Neutrophil (primary cell): Measurements from ENCODE around the gene NPFF.

Source experiments
- H3K27ac ChIP-seq: fragments of 200-600 bp; sonication (generic); 2 replicates; pipeline ENCODE4 v1.5.1; 2016; ENCODE audit warnings: mild to moderate bottlenecking, moderate library complexity
- H3K27me3 ChIP-seq: fragments of 200-600 bp; sonication (generic); 2 replicates; pipeline ENCODE4 v1.6.0; 2016; ENCODE audit warnings: mild to moderate bottlenecking
- H3K36me3 ChIP-seq: fragments of 200-600 bp; sonication (generic); 2 replicates; pipeline ENCODE4 v1.5.1; 2017
- H3K4me1 ChIP-seq, 2 experiments: fragments of 200-600 bp in 1 of 2; sonication (generic) in 1 of 2; 1 replicate in 1 of 2; 2 replicates in 1 of 2; pipeline versions ENCODE4 v1.5.1 to v1.6.1; 2013 to 2016; ENCODE audit warnings: low read depth in 1 of 2, low read length in 1 of 2, mild to moderate bottlenecking in 1 of 2, moderate library complexity in 1 of 2; ENCODE audit not compliant: control insufficient read depth in 1 of 2, insufficient read depth in 1 of 2
- H3K4me3 ChIP-seq, 2 experiments: fragments of 200-600 bp in 1 of 2; sonication (generic) in 1 of 2; 1 replicate in 1 of 2; 2 replicates in 1 of 2; pipeline ENCODE4 v1.5.1; 2013 to 2016; ENCODE audit warnings: low read depth in 1 of 2, low read length in 1 of 2, mild to moderate bottlenecking in 1 of 2, moderate library complexity in 1 of 2
- H3K9me3 ChIP-seq: fragments of 200-600 bp; sonication (generic); 2 replicates; pipeline ENCODE4 v1.5.1; 2016
- TF ChIP-seq, protein P1 (sequence below): fragments of 200-600 bp; sonication (generic); IDR thresholded peaks from 2 replicates; pipeline ENCODE4 v1.5.1; 2016; ENCODE audit warnings: antibody characterized with exemption

Gene NPFF

DNA sequence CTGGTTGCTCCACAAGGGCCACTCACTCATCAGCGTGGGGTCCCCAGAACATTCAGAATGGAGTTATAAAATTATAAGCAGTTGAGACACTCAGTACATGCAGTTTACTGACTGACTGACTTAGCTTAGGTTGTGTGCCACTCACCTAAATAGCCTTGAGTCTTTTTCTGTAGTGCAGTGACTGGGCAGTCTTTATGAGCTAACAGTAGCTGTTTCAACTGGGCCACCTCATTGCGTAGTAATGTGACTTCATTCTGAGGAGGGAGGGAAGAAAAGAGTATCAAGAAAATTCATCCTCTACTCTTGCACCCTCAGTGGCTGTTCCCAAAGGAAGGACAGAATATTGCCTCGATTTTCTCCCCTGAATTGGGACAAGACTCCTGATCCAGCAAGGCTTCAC is 15.8 kb upstream of the NPFF start:
- no peaks in the 10 kb centered on the region for H3K9me3 ChIP-seq
- H3K36me3 ChIP-seq: peaks cover 95% of the 10 kb centered on the region
- no peaks in the 10 kb centered on the region for H3K27me3 ChIP-seq
- no peak overlapping the region for H3K4me3 ChIP-seq
- H3K27ac ChIP-seq: no peak overlapping the region
- TF ChIP-seq, protein P1, sequence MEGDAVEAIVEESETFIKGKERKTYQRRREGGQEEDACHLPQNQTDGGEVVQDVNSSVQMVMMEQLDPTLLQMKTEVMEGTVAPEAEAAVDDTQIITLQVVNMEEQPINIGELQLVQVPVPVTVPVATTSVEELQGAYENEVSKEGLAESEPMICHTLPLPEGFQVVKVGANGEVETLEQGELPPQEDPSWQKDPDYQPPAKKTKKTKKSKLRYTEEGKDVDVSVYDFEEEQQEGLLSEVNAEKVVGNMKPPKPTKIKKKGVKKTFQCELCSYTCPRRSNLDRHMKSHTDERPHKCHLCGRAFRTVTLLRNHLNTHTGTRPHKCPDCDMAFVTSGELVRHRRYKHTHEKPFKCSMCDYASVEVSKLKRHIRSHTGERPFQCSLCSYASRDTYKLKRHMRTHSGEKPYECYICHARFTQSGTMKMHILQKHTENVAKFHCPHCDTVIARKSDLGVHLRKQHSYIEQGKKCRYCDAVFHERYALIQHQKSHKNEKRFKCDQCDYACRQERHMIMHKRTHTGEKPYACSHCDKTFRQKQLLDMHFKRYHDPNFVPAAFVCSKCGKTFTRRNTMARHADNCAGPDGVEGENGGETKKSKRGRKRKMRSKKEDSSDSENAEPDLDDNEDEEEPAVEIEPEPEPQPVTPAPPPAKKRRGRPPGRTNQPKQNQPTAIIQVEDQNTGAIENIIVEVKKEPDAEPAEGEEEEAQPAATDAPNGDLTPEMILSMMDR: no peak
- H3K4me1 ChIP-seq: no peaks in the 10 kb centered on the region

DNA sequence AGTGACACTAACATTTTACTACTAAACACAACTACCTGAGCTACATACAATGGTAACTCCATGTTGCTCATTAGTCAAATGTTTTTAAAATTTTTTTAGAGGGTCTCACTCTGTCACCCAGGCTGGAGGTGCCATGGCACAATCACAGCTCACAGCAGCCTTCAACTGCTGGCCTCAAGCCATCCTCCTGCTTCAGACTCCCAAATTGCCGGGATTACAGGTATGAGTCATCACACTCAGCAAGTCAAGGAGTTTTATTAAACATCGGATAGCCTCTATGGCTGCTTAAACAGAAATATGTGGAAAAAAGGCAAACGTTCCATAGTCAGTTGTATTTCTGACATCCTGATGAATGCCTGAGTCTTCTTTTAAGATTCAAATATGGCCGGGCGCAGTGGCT is 11.1 kb upstream of the NPFF start:
- Histone ChIP-seq H3K27ac (no peak overlapping the region), H3K36me3 (peaks cover 99% of the 10 kb centered on the region), H3K4me3 (no peak overlapping the region), H3K27me3 (no peaks in the 10 kb centered on the region), H3K9me3 (no peaks in the 10 kb centered on the region), H3K4me1 (no peaks in the 10 kb centered on the region)
- TF ChIP-seq, protein P1: no peak

DNA sequence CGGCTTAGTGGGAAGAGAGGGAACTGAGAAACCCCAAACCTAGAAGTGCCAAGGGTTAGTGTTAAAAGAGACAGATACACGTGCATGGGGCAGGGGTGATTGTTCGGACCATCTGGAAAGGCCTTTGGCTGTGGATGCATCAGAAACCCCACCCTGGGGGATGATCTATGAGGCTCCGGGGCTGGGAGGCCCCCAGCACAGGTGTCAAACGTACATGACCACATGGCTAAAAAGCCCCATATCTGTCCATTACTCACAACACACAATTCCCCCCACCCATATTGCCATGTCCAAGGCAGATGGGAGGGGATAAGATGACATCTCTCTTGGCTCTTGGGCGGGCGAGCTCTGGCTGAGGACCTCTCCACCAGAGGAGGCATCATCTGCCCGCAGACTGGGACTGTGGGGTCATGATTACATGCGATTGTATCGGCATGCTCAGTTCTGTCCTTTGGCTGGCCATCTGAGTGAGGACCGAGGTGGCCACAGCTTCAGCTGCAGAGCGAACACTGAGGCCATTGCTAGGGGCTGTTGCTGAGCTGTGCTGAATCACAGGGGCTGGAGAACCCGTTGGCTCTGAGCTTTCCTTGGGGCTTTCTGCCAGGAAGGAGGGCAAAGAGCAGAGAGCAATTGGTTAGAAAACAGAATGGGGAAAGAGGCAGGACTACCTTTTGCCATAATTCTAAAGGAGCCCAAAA is 9.6 kb upstream of the NPFF start:
- H3K27me3 ChIP-seq: no peaks in the 10 kb centered on the region
- TF ChIP-seq, protein P1: no peak
- no peaks in the 10 kb centered on the region for H3K4me1 ChIP-seq
- no peak overlapping the region for H3K4me3 ChIP-seq
- no peak overlapping the region for H3K27ac ChIP-seq
- H3K9me3 ChIP-seq: no peaks in the 10 kb centered on the region
- H3K36me3 ChIP-seq: peaks cover 99% of the 10 kb centered on the region

DNA sequence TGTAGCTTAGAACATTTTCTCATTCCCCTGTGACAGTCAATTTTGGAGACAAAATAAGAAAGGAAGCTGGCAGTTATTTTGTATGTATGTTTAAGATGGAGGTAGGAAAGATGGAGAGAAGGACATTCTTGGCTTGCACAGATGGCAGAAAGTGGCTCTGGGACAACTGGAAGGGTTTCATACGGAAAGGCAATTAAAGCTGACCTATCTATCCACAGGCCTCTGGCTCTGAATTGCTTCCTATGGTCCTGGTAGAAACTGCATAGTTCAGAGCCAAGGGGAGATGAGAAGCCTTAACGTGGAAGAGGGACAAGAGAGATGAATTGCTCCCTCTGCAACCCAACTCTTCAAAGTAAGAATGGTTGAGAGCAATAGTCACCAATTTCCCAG is 8.0 kb upstream of the NPFF start:
- no peak overlapping the region for H3K4me3 ChIP-seq
- no peaks in the 10 kb centered on the region for H3K9me3 ChIP-seq
- H3K36me3 ChIP-seq: peaks cover 99% of the 10 kb centered on the region
- H3K27me3 ChIP-seq: no peaks in the 10 kb centered on the region
- TF ChIP-seq, protein P1: no peak
- H3K4me1 ChIP-seq: no peaks in the 10 kb centered on the region
- no peak overlapping the region for H3K27ac ChIP-seq

DNA sequence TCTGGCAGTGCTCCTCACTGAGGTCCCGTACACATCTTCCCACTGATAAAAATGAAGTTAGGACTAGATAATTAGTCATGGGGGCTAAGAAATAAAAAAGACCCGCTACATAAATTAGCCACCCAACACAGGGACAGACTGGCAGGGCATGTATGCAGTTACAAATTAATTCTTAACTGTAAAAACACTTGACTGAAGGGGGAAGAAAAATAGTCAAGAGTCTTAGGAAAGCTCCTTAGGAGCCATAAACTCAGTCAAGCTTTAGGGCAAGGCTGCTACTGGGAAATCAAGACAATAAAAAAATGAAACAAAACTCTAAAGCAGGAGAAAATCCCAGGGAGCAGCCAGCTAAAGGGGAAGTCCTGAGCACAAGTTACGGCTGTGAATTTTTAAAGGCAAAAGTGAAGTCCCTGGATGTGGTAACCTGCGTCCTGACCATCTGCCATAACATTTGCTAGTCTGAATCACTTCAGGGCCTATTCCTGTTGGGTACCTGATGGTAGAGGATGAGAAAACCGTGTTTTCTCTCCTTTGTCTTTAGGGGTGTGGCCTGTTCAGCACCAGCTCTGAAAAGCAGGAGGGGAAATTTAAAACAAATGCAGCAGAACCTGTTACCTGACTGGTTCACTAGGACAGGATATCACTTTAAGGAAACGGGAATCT is 7.5 kb upstream of the NPFF start:
- no peaks in the 10 kb centered on the region for H3K27me3 ChIP-seq
- no peak overlapping the region for H3K27ac ChIP-seq
- H3K36me3 ChIP-seq: peaks cover 97% of the 10 kb centered on the region

More for the DNA sequence above, 7.5 kb upstream of the NPFF start:
- no peak overlapping the region for H3K4me3 ChIP-seq
- H3K9me3 ChIP-seq: no peaks in the 10 kb centered on the region
- H3K4me1 ChIP-seq: no peaks in the 10 kb centered on the region
- TF ChIP-seq, protein P1: no peak
